ENCODE data around the gene KREMEN2. TPM values are rescaled to one million over a fixed set of nuclear protein-coding genes. Genes with fewer than 3 reads are reported as not detected.

Gene KREMEN2
- total RNA-seq, 1 donor from 2014 or later: not detected

- TF ChIP-seq, protein P1, sequence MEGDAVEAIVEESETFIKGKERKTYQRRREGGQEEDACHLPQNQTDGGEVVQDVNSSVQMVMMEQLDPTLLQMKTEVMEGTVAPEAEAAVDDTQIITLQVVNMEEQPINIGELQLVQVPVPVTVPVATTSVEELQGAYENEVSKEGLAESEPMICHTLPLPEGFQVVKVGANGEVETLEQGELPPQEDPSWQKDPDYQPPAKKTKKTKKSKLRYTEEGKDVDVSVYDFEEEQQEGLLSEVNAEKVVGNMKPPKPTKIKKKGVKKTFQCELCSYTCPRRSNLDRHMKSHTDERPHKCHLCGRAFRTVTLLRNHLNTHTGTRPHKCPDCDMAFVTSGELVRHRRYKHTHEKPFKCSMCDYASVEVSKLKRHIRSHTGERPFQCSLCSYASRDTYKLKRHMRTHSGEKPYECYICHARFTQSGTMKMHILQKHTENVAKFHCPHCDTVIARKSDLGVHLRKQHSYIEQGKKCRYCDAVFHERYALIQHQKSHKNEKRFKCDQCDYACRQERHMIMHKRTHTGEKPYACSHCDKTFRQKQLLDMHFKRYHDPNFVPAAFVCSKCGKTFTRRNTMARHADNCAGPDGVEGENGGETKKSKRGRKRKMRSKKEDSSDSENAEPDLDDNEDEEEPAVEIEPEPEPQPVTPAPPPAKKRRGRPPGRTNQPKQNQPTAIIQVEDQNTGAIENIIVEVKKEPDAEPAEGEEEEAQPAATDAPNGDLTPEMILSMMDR (IDR thresholded peaks at IDR 0.05; ENCODE audit: unreplicated experiment): no peak
- Mint-ChIP-seq H3K4me1 (ENCODE audit: unreplicated experiment) (no peaks in the 10 kb centered on the region), H3K36me3 (ENCODE audit: low read depth, unreplicated experiment) (peaks cover 18% of the 10 kb centered on the region), H3K27me3 (ENCODE audit: unreplicated experiment) (peaks cover 12% of the 10 kb centered on the region), H3K4me3 (ENCODE audit: unreplicated experiment) (no peak overlapping the region), H3K27ac (ENCODE audit: unreplicated experiment) (no peak overlapping the region), H3K9me3 (ENCODE audit: unreplicated experiment) (no peaks in the 10 kb centered on the region)
- DNase-seq (ENCODE audit: low spot score): no peak
These were observed 30.4 kb upstream of the KREMEN2 start for GRCh38 chr16:2933701-2934100.

GRCh38 chr16:2934450-2934849 lies 29.6 kb upstream of the KREMEN2 start:
- Mint-ChIP-seq H3K27me3 (ENCODE audit: unreplicated experiment) (peaks cover 12% of the 10 kb centered on the region), H3K27ac (ENCODE audit: unreplicated experiment) (peak overlapping the region; percentile 57), H3K36me3 (ENCODE audit: low read depth, unreplicated experiment) (peaks cover 18% of the 10 kb centered on the region), H3K4me3 (ENCODE audit: unreplicated experiment) (peak overlapping the region; percentile 72), H3K4me1 (ENCODE audit: unreplicated experiment) (no peaks in the 10 kb centered on the region), H3K9me3 (ENCODE audit: unreplicated experiment) (no peaks in the 10 kb centered on the region)
- TF ChIP-seq, protein P1 (IDR thresholded peaks at IDR 0.05; ENCODE audit: unreplicated experiment): no peak
- no peak for DNase-seq (ENCODE audit: low spot score)

DNA sequence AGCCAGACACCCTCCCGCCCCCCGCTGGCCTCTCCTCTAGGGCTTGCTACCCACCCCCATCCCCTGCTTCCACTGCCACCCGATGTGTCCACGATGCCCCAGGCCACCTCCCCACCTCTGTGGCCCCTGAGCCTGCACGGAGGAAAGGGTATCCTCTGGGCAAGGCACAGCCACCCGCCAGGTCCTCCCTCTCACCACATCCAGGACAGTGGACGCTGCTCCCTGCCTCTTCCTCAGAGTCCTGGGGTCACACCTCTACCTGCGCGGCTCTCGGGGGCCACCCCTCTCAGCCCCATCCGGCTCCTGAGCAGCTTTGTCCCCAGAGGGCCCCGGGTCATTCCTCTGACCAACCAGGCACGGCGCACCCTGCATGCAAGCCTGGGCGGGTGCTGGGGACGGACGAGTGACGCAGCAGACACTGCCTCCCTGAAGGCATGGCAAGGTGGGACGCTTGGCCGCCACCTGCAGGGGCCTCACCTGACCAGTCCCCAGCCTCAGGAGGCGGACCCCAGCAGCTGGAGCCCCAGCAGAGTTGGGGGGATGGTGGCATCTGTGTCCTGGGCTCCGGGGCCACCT lies 27.6 kb upstream of the KREMEN2 start:
- H3K27me3 Mint-ChIP-seq (ENCODE audit: unreplicated experiment): peaks cover 9% of the 10 kb centered on the region
- H3K9me3 Mint-ChIP-seq (ENCODE audit: unreplicated experiment): no peaks in the 10 kb centered on the region
- TF ChIP-seq, protein P1 (IDR thresholded peaks at IDR 0.05; ENCODE audit: unreplicated experiment): no peak
- no peaks in the 10 kb centered on the region for H3K4me1 Mint-ChIP-seq (ENCODE audit: unreplicated experiment)
- no peak overlapping the region for H3K4me3 Mint-ChIP-seq (ENCODE audit: unreplicated experiment)
- H3K27ac Mint-ChIP-seq (ENCODE audit: unreplicated experiment): no peak overlapping the region
- DNase-seq (ENCODE audit: low spot score): no peak
- H3K36me3 Mint-ChIP-seq (ENCODE audit: low read depth, unreplicated experiment): peaks cover 22% of the 10 kb centered on the region

DNA sequence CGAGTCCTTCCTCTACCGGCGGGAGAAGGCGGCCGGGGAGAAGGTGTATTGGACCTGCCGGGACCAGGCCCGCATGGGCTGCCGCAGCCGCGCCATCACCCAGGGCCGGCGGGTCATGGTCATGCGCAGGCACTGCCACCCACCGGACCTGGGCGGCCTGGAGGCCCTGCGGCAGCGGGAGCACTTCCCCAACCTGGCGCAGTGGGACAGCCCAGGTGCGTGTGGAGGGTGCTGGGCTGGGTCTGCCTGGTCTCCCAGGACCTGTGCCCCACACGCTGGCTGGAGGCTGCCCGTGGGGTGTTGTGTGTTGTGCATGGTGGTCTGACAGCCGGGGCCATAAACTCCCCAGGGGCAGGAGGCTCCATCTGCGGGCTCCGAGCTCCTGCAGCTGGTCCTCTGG lies 26.9 kb upstream of the KREMEN2 start:
- Mint-ChIP-seq H3K36me3 (ENCODE audit: low read depth, unreplicated experiment) (peaks cover 22% of the 10 kb centered on the region), H3K9me3 (ENCODE audit: unreplicated experiment) (no peaks in the 10 kb centered on the region), H3K27ac (ENCODE audit: unreplicated experiment) (no peak overlapping the region), H3K4me1 (ENCODE audit: unreplicated experiment) (no peaks in the 10 kb centered on the region), H3K4me3 (ENCODE audit: unreplicated experiment) (no peak overlapping the region), H3K27me3 (ENCODE audit: unreplicated experiment) (peaks cover 9% of the 10 kb centered on the region)
- TF ChIP-seq, protein P1 (IDR thresholded peaks at IDR 0.05; ENCODE audit: unreplicated experiment): no peak
- no peak for DNase-seq (ENCODE audit: low spot score)

- H3K36me3 Mint-ChIP-seq (ENCODE audit: low read depth, unreplicated experiment): peaks cover 23% of the 10 kb centered on the region
- no peak for DNase-seq (ENCODE audit: low spot score)
- no peaks in the 10 kb centered on the region for H3K4me1 Mint-ChIP-seq (ENCODE audit: unreplicated experiment)
These were observed 25.9 kb upstream of the KREMEN2 start for GRCh38 chr16:2938206-2938605.

More at GRCh38 chr16:2938206-2938605, 25.9 kb upstream of the KREMEN2 start:
- H3K9me3 Mint-ChIP-seq (ENCODE audit: unreplicated experiment): no peaks in the 10 kb centered on the region
- TF ChIP-seq, protein P1 (IDR thresholded peaks at IDR 0.05; ENCODE audit: unreplicated experiment): no peak
- H3K27me3 Mint-ChIP-seq (ENCODE audit: unreplicated experiment): peaks cover 7% of the 10 kb centered on the region
- no peak overlapping the region for H3K4me3 Mint-ChIP-seq (ENCODE audit: unreplicated experiment)
- no peak overlapping the region for H3K27ac Mint-ChIP-seq (ENCODE audit: unreplicated experiment)

All from endothelial cell (in vitro differentiated cells).